Ureter (tissue), 1 donor: ENCODE measurements around the gene IDS. TPM values are rescaled to one million over a fixed set of nuclear protein-coding genes. Genes with fewer than 3 reads are reported as not detected.
A peak's percentile ranks its signal among the peaks of the same experiment; 100 is the strongest.
"Not testable (repeated sequence)": the region's sequence is repeated elsewhere in the genome, so short reads cannot be mapped to it uniquely, and the experiment has no call there.

Experiments
- DNase-seq: peaks from one replicate; pipeline ENCODE4 v3.0.0-alpha.2; 2020; ENCODE audit warnings: low spot score
- total RNA-seq: library from RNA; stranded (reverse); gene quantifications from one replicate; pipeline ENCODE4 v1.2.4, GENCODE V29; 2023
- donor health status: DM: yes; HTN: yes; CAD: no.

Gene IDS
- total RNA-seq, 1 donor from 2014 or later, result 86.8 TPM

- DNase-seq, result not testable (repeated sequence)
Observed at GRCh38 chrX:149502923-149503322, 2.2 kb downstream of the IDS start.

GRCh38 chrX:149499766-149500165 is 5.3 kb downstream of the IDS start:
- no peak for DNase-seq

DNA sequence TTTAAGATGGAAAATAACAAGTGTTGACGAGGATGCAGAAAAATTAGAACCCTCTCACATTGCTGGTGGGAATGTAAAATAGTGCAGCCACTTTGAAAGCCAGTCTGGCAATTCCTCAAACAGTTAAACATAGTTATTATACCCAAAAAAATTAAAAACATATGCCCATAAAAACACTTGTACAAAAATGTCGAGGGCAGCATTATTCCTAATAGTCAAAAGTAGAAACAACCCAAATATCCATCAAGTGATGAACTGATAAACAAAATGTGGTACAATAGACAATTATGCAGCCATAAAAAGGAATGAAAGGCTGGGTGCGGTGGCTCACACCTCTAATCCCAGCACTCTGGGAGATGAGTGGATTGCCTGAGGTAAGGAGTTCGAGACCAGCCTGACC is 6.3 kb downstream of the IDS start:
- no peak for DNase-seq

DNA sequence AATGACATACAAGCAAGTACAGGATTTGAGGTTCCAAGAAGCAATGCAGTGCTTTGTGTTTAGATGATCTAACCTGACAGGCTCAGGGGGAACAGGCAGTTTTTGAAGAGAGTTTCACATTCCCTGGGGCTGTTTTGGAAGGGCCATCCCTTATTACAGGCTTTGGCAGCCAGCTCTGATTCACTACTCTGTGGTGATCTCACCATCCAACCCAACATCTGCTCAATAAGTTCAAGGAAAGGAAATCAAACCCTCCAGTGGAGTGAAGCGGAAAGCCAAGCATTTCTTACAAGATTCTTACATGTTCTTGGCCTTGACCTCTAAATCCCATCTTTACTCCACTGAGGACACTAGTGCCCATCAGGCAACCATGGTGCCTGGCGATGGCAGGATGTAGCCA is 7.5 kb downstream of the IDS start:
- no peak for DNase-seq

DNA sequence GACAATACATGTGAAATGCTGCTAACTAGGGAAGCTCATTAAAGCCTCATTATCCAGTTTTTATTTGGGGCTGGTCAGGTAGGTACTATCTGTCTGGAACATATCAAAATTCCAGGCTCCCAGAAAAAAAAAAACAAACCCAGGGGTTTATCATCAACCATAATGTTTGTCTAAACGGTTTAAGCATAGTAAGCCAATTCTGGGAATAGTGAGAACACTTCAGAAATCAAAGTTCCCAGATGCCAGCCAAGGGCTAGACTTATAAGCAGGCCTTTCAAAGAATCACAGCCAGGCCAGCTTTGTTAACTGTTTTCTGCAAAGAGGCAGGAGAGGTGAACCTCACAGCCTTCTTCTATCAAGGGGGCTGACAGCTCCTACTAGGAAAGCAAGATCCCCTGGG is 8.1 kb downstream of the IDS start:
- DNase-seq, result no peak

DNA sequence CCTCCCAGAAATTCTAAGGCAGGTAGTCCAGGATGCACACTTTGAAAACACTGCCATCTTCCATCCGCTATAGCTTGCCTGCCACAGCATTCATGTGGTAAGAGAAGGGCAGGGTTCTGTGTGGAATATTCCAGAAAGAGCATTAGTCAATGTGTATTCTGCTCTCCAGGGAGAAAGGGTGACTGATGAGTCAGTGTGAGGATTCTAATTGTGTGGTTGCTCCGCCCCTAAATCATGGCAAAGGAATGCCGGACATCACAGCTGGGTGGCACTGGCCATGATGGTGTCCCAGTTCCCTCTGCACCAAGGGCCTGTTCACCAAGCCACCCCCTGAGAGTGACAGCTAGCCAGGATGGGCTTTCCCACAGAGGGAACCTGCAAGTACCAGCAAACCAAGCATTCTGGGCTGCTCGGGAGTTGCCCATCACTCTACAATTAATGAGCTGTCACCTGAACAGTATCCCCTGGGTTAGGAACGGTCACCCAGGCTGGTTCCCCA is 9.5 kb downstream of the IDS start:
- DNase-seq, result no peak

DNA sequence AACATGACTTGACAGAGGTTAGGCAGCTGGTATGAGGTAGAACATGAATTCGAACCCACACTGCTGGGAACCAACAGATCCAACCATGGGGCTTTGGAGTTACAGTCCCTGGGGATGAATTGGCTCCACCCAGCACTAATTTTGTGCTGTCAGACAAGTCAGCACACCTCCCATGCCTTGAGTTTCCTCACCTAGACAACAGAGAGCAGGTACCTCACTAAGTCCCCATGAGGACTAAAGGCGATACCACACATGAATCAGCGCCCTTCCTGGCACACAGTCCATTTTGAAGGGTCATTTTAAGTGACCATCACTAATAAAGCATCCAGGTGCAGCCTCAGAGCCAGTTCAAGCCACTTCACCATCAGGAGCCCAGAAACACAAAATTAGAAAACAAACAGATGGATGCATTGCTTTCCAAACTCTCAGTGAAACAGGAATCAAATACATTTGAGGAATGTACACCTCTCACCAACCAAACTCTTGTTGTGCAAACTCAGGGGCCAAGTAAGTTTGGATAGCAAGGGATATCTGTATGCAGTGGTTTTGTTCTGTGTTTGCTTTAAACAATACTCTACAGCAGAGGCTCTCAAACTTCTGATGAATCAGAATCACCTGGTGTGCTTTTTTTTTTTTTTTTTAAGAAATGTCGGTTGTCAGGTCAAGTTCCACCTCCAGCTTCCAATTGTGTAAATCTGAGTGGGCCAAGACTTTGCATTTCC is 10.1 kb downstream of the IDS start:
- no peak for DNase-seq

DNA sequence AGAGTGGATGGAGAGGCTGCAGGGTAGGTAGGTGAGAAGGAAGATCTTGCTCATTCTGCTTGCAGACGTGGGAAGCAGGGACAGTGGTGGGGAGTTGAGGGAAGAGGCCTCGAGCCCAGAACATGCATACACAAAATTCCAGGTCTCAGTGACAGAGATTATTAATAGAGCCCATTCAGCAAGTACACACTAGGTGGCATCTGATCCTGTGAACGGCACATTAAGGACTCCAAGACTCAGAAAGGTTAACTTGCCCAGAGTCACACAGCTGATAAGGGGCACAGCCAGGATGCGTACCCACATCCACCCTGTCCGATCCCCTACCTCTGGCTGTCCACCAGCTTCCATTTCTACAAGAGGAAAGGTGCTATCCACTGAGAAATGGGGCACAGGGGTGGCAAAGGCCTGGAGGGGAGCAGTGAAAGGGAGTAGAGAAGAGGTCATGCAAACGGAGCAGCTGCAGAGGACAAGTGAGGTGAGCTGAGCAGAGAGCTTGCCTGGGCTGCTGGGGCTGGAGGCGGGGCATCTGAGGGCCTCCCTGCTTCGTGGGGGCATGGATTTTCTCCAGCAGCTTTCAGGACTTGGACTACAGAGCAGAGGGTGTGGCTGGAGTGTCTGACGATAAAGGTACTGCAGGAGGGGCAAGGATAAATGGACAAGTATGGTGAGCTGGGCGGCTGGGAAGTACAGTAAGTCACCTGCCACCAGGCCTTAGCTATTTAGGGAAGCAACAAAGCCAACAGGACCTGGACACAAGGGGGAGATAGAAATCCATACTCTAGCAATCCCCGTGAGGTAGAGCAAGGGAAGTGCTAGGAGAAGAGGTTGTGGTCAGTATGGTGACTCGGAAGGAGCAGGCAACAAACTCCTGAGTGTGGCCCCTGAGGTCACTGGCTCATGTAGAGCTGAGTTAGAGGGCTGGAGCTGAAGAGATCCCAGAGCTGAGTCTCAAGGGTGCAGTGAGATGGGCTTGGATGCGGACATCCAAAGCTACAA is 11.2 kb downstream of the IDS start:
- no peak for DNase-seq

DNA sequence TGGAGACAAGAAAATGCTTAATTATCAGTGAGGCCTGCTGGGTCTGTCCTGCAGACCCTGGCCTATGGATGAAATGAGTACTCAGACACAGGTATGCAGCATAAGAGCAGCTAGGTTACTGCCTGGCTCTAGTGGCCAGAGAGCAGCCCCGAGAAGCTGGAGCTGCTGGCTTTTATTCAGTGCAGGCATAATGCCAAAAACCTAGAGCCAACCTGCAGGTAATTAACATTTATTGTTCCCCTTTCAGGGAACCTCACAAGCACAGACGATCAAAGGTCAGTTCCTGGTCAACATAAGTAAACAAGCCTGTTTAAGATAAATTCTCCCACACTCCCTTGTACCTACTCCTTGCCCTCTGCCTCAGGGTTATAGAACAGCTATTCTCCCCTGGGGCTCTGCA is 13.3 kb downstream of the IDS start:
- DNase-seq, result no peak

- no peak for DNase-seq
Observed at GRCh38 chrX:149490100-149490499, 15.0 kb downstream of the IDS start.

- DNase-seq, result not testable (repeated sequence)
Observed at GRCh38 chrX:149488411-149489052, 16.6 kb downstream of the IDS start.

DNA sequence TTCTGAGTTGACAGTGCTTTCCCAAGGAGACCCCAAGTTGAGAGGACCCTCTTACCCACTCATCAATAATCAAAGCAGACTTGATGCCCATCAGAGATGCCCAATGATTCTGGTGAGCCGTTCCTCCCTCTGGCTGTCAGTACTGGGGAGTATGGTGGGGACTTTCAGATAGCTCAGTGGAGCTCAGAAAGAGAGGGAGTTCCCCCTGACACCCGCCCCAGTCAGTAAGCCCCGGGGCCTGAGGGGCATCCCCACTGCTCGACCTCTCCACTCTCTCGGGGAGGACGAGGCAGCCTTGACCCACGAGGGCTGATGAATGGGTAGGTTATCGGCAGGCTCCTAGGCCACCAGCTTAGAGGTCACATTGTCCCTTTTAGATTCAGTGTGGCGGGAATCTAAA is 17.1 kb downstream of the IDS start:
- DNase-seq, result not testable (repeated sequence)

DNA sequence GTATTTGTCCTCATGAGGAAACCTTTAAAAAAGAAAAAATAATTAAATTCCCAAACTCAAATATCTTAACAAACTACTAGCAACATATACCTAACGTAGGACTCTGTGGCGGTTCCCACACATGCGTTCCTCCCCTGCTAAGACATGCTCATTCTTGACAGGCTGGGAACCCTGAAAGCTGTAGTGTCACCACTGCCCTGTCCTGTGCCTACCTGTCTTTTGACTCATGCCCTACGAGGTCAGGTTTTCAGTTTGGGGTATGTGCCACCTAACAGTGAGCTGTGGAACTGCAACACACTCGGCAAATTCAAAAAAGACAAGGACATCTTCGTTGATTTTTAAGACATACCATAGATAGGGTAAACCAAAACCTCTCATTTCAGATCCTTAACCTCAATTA is 17.8 kb downstream of the IDS start:
- DNase-seq, result no peak

- DNase-seq, result no peak
Observed at GRCh38 chrX:149476513-149476912, 28.6 kb downstream of the IDS start.

DNA sequence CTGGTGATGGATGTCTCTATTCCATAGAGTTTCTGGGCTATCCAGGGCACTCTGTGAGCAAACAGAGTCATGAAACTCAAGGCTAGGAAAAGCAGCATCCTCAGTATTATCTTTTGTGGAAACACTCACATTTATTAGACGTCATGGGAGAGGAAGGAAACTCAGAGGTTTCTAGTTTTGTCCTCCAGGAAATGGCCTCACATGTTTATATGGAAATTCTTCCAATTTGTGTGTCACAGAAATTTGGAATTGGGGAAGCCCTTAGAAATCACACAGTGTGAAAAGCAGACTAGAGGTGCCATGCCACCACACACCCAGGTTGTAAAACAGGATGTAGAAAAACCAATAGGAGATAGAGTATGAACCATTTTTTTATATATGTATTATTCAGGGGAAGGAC is 31.1 kb downstream of the IDS start:
- no peak for DNase-seq

DNA sequence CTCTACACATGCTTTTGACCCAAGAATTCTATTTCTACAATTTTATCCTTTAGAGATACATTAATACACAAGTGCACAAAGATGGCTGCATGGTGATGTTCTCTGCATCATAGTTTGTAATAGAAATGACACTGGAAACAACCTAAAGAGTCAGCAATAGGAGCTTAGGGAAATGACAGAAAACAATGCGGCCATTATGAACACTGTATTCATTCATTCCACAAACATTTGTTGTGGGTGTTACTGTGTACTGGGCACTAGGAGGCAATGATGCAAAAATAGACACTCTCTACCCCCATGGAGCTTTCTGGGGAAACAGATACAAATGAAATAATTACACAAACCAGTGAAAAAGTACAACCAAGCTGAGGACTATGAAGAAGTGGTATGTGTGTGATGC is 32.0 kb downstream of the IDS start:
- DNase-seq, result no peak

- no peak for DNase-seq
Observed at GRCh38 chrX:149472625-149473024, 32.5 kb downstream of the IDS start.

GRCh38 chrX:149471397-149471796 is 33.7 kb downstream of the IDS start:
- DNase-seq, result no peak

DNA sequence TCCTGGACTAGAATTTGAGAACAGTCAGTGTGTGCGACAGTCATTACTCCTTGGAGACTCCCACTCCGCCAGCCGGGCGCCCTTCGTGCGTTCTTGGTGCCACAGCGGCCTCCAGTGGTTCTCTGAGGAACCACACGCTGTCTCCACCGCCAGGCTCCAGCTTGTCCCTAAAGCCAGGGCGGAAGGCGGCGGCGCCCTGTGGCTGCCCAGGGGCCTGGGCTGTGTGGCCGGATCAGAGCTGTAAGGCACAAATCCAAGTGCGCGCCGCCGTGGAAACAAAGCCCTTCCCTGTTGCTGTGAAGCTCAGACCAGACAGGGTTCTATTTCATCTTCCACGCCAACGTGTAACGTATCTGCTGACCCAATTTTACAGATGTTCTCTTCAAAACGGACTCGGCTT is 34.2 kb downstream of the IDS start:
- peak; percentile 77 for DNase-seq

GRCh38 chrX:149469406-149469805 is 35.7 kb downstream of the IDS start:
- DNase-seq, result no peak

- DNase-seq, result no peak
Observed at GRCh38 chrX:149467920-149468319, 37.2 kb downstream of the IDS start.

DNA sequence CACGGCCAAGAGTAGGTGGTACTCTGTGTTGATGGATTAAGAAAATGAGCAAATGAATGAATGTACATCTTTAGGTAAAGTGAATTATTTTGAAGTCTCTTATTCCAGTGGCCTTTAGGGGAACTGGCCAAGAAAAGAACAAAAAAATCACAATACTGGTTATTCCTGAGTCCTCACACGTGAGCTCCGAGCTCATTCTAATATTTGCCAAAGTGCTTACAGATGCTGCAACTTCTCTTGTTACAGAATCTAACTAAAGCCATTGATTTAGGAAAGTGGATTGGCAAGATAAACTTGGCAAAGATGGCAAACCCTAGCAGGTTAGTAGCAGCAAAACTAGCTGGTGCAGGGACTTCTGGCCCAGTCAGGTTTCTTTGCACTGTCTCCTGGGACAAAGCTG is 37.6 kb downstream of the IDS start:
- DNase-seq, result no peak
